IPS-18c (cell line): ENCODE data around the gene GAREM1.

ENCODE experiments used
- H3K4me3 ChIP-seq: 2 replicates; pipeline ENCODE4 v1.7.0; 2013; ENCODE audit warnings: low read depth, mild to moderate bottlenecking, low read length, moderate library complexity; ENCODE audit not compliant: insufficient read depth
- H3K9me3 ChIP-seq: one replicate; pipeline ENCODE4 v1.6.1; 2013; ENCODE audit warnings: mild to moderate bottlenecking, low read length, moderate library complexity; ENCODE audit not compliant: control insufficient read depth, insufficient read depth

The GAREM1 gene

DNA sequence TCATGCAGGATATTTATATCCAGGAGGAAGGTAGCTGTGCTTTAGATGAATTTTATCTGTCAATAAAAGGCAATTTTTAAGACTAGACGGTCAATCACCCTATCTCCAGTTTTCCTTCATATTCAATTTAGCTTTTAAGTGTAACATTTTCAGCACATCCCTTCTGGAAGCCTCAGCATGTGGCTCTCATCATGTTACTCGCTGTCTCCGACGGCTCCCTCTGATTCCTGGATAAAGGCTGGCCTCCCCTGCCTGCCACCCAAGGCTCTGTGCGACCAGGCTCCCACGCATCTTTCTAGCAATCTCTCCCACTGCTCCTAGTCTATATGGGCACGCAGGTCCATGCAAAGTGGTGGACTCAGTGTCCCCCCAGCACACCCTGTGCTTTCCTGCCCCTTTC lies 196.4 kb downstream of the GAREM1 start:
- Histone ChIP-seq H3K4me3 (no peak overlapping the region), H3K9me3 (peaks cover 5% of the 10 kb centered on the region)

DNA sequence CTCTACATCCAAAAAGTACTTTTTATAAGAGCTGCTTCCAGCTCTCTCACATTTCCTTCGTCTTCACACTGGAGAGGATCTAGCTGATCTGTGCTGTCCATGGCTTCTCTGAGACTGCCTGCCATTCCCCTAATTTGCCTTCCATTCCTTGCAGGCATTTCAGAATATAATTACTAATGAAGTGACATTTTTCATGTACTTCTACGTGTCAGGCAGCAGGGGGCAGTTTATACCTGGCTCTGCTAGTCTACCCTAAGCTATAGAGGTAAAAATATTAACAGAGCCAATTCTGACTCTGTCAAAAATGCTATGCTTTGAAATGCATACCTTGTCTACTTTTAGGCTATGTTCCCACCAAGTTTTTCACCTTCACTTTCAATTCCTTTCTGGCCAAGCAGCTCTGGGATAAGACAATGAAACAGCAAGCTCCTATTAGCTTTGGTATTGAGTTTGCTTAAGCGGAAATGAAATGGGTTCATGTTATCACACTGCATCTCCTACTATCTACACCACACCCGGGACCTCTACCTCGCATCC lies 198.9 kb downstream of the GAREM1 start:
- H3K9me3 ChIP-seq, result no peaks in the 10 kb centered on the region
- H3K4me3 ChIP-seq, result no peak overlapping the region

DNA sequence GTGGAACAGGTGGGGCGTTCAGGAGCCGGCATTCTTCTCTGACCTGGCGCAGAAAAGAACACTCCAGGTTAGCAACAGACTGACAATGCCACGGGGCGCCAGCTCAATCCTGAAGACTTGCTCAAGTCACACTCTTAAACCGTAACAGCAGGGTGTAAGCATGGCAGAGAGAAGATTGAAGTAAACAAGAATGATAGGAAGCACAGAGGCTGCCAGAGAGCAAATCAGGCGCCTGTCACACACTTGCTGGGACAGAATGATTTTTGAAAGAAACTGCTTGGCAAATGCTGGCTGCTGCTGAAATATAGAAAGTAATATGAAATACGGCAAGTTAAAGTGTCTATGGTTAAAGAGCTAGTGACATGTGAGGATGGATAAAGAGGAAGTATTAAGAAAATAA lies 200.3 kb downstream of the GAREM1 start:
- H3K9me3 ChIP-seq, result no peaks in the 10 kb centered on the region
- no peak overlapping the region for H3K4me3 ChIP-seq

DNA sequence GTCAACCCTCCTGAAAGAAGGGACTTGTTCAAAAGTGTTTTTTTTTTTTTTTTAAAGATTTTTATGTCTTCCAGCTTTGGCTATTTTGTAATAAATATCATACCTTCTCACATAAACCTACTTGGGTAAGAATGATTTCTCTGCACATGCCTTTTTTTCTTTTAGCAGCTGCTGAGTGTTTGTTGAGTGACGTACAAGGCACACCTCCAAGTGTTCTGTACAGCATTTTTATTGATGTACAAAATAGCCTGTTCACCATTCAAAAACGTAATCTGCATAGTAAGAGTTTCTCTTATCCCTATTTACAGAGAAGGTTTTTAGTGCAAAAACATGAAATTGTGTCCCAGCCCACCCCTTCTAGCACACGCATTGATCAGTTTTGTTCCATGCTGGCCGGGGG lies 203.2 kb downstream of the GAREM1 start:
- Histone ChIP-seq H3K9me3 (no peaks in the 10 kb centered on the region), H3K4me3 (no peak overlapping the region)

DNA sequence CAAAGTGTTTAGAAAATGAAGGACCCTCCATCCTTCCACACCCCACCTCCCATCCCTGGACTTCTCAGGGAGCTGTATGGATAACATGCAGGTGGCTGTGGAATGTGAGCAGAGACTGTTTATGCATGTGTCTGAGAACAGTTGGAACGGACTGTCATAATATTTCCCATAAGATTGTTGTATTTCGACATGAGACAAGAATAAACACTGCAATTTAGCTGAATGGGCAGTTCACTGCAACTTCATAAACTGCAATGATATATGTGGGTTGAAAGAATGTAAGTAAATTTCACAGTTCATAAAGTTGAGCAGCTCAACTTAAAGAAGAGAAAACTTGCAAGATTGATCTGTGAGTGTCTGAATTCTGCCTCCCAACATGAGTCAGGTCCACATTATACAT lies 206.3 kb downstream of the GAREM1 start:
- Histone ChIP-seq H3K9me3 (no peaks in the 10 kb centered on the region), H3K4me3 (no peak overlapping the region)

DNA sequence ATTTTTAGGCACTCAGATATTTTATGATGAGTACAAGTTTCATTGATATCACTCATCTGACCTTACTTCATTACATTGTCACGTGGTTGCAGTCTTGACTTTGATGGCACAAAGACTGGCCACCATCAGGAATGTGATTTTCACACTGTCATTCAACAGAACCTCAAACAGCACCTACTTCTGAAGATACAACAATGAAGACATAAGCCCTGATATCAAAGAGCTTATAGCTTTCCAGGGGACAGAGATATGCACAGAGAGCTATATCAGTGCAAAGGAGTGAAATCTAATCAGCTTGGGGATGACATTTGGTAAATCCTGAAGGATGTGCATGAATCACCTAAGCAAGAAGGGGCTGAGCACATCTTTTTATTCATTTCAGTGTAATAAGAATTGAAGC lies 208.6 kb downstream of the GAREM1 start:
- no peaks in the 10 kb centered on the region for H3K9me3 ChIP-seq

DNA sequence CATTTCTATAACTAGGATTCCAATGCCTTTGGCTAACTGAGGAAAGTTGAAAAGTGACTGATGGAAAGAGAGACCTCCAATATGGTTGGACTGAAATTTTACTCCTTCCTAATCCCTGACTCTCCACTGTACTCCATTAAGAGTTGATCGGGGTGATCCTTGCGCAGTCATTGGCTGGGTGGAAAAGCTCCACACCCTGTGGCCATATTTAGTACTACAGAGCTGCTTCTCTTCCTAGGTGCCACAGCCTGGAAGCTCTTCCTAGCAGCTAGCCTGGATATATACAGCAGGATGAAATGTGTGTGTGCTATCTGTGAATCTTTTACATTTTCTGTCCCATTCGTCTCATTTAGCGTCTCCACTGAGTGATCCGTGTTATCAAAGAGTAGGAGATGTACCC lies 209.7 kb downstream of the GAREM1 start:
- no peak overlapping the region for H3K4me3 ChIP-seq

More for the DNA sequence above, 208.6 kb downstream of the GAREM1 start:
- no peak overlapping the region for H3K4me3 ChIP-seq

DNA sequence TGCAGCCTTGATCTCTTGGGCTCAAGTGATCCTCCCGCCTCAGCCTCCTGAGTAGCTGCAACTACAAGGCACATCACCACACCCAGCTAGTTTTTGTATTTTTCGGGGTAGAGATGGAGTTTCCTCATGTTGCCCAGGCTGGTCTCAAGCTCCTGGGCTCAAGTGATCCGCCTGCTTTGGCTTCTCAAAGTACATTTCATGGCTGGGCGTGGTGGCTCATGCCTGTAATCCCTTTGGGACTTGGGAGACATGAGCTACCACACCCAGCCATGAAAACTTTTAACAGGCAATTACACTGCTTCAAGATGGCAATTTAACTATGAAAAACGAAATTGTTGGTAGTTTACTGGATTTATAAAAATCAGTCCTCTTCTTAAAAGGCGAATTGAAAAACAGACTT lies 211.1 kb downstream of the GAREM1 start:
- Histone ChIP-seq H3K4me3 (no peak overlapping the region), H3K9me3 (no peaks in the 10 kb centered on the region)

More for the DNA sequence above, 209.7 kb downstream of the GAREM1 start:
- no peaks in the 10 kb centered on the region for H3K9me3 ChIP-seq

DNA sequence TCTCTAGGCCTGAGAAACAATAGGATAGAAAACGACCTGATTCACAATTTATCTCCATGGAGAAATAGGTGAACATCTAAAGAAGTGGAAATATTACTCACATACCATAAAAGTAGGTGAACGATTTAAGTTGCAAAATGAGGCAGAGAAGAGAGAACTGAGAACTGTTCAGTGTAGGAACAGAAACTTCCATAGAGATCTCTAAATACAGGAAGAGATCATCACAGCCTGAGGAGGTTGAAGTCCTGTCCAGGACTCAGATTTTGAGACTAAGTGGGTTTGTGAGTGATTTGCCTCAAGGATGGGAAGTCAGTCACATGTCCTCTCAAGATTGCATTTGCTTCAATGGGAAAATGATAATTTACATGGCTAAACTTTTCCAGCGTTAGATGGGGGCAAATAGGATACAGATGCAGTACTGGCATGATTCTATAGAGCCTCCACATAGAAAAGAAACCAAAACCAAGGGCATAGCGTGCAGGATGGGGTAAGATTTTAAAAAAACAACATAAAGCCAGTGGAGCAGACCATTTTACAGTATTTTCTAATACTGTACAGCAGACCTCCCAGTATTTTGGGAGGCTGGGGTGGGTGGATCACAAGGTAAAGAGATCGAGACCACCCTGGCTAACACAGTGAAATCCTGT lies 212.0 kb downstream of the GAREM1 start:
- Histone ChIP-seq H3K9me3 (no peaks in the 10 kb centered on the region), H3K4me3 (no peak overlapping the region)

DNA sequence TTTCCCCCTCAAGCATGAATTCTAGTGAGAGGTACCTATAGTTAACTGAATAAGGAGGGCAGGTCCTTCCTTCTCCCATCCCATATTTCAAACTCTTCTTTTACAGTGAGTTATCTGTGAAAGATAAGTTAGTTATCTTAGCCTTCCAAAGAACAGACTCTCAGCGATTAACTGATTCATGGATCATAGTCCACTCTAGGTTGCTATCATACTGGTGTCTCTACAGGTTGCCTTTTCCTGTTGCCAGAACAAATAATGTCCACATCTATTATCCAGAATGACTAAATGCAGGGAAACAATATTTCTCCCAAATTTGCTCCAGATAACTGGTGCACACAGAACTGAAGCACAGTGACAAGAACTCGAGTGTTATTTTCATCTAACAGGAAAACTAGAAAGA lies 212.5 kb downstream of the GAREM1 start:
- no peak overlapping the region for H3K4me3 ChIP-seq
- H3K9me3 ChIP-seq, result no peaks in the 10 kb centered on the region

DNA sequence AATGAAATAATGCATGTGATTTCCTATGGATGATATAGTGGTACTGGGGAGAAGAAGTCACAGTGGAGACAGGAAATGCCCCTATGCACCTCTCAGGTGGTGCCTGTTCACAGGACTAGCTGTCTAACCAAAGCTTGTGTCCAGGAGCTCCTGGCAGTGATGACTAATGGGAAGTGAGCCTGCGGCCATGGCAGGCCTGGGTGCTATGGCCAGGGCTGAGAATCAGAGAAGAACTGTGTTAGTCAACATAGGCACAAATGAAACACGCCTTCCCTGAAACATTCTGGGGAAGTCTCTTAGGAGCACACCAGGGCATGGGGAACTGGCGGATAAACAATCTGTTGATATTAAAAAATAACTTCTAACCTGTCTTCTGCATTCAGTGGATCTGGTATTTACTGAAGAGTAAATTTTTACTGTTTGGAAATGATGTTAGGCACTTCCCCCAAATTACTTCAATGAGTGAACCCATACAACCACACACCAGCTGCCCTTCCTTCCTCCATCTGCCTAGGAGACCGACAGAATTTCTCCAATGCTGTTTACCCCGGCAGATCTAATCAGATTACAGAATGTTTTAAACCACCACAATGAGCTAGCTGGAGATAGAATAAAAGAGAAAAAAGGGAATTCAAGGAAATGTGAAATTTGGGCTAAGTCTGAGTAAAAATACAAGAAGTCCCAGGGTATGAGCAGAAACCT lies 213.4 kb downstream of the GAREM1 start:
- Histone ChIP-seq H3K9me3 (no peaks in the 10 kb centered on the region), H3K4me3 (no peak overlapping the region)

DNA sequence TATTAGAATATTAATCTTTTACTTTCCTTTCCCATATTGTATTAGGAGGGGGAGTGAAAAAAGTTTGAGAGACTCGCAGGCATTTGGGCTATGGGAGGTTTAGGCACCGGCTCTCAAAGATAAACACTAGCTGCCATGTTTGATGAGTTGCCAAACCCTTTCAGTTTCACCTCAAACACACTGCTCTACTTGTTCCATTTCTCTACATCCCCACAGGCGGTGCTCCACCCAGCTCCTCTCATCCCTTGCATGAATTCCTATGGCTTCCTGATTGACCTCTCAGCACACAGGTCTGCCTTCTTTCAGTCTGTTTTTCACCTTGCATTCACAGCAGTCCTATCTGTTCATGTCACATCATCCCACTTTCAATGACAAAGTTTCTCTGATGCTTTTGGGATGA lies 215.1 kb downstream of the GAREM1 start:
- H3K9me3 ChIP-seq, result no peaks in the 10 kb centered on the region
- no peak overlapping the region for H3K4me3 ChIP-seq

DNA sequence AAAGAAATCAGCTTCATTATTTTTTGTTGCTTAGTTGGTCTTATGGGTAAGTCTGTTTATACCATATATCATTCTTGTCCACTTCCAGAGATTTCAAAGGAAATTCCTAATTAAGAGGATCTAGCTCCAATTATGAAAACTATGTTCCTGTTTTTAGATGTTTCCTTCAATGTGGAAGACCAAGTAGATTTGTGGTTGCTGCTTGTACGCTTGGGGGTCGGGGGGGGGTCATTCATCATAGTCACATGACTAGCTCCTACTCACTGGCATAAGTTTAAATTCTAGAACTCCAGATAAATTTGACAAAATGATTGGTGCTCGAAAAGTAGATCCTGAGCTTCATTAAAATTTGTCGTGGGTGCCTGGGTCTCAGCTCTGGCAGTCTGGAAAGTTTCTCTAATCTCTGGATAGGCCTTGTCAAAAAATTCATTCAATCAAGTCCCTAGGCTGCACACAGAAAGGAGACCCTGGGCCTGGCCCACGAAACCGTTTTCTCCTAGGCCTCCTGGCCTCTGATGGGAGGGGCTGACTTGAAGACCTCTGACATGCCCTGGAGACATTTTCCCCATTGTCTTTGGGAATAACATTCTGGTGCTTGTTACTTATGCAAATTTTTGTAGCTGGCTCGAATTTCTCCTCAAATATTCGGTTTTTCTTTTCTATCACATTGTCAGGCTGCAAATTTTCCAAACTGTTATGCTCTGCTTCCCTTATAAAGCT lies 218.4 kb downstream of the GAREM1 start:
- no peak overlapping the region for H3K4me3 ChIP-seq
- no peaks in the 10 kb centered on the region for H3K9me3 ChIP-seq

DNA sequence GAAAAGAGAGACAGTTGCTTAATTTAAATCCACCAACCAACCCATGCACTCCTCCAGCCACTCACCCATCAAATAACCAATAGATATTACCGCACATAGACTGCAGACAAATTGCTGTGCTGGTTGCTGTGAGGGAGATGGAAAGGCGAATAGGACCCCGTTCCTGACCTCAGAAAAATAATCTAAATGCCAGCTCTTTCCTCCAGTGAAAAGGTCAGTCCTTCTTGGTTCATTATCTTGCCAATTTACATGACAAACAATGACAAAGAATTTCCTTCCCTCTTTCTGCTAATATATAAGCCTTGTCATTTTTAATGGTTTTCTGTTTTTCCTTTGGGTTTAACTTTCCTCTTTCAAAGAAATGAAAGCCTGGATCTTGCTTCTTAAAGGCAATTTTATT lies 219.2 kb downstream of the GAREM1 start:
- H3K9me3 ChIP-seq, result no peaks in the 10 kb centered on the region
- H3K4me3 ChIP-seq, result no peak overlapping the region

DNA sequence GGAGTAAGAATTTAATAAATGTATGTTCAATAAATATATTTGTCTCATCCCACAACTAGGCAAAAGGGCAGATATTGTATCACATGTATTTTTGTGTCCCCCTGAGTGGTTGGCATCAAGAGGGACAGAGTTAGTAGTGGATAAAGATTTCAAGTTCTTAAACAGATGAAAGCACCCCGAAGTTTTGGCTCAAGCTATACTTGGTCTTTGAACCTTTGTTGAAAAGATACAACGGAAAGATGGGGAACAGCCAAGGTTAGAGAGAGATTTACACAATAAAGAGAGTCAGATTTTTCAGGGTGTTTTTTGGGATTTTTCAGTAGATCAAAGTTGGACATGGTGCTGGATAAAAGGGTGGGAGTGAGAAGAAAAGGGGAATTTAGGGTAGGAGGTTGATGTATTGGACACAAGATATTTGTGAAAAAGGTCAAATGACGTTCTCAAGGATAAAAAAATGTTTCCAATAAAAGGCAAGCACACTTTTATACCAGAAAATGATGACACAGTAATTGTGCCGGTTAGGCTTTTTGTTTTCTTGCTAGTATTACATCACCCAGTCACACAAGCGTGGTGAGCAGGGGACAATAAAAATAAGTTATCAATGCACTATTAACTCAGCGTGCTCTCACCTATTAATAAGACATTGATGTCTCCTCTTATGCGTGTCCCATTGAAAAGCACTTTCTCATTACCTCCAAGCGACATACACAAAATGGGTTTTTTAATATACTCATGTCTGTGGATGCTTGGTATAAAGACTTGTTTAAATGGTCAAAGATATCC lies 221.3 kb downstream of the GAREM1 start:
- Histone ChIP-seq H3K4me3 (no peak overlapping the region), H3K9me3 (no peaks in the 10 kb centered on the region)

DNA sequence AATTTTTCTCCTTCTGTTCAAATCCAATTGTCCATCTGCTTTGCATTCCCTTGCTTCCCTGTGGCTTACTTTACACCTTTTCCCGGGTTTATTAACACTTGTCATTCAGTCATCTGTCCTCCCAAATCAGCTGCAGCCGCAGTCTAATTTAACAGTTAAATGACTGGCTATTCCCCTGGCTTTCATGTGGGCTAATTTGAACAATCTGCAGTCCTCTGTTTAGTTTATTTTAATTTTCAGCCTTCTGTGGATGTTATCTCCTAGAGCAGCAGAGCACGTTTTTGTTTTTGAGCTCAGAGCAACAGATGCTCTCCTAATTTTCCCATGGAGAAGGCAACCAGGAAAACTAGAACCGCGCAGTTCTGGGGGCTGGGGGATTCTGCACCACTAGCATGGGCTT lies 225.8 kb downstream of the GAREM1 start:
- no peak overlapping the region for H3K4me3 ChIP-seq
- no peaks in the 10 kb centered on the region for H3K9me3 ChIP-seq

DNA sequence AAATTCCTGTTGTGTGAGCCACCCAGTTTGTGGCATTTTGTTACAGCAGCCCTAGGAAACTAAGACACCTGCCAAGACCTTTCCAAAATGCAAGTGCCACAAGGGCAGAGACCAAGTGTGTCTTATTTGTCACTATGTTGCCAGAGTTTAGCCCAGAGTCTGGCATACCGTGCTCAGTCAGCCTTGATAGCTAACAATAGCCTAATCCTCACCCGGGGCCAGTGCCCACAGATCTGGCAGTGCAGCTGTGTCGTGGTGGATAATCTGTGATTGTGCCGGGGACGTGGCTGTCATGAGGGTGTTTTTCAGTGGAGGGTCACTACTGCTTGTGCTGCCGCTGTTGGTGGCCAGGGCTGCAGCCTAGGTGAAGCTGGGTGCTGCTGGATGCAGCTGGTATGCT lies 227.3 kb downstream of the GAREM1 start:
- H3K9me3 ChIP-seq, result no peaks in the 10 kb centered on the region
- no peak overlapping the region for H3K4me3 ChIP-seq
